T-cell (primary cell): ENCODE results near the gene CFAP299. TPM values are rescaled to one million over a fixed set of nuclear protein-coding genes. Genes with fewer than 3 reads are reported as not detected.
"Not testable (repeated sequence)": the region's sequence is repeated elsewhere in the genome, so short reads cannot be mapped to it uniquely, and the experiment has no call there.

ENCODE experiments used
- ATAC-seq, 4 experiments: fragments of 200-7000 bp in 3 of 4; fragments of 150-1000 bp in 1 of 4; cut with Tn5 transposase; replicated peaks in 1 of 4; 1 replicate in 3 of 4; 2 replicates in 1 of 4; pipeline ENCODE4 v1.10.0; 2021; ENCODE audit warnings: moderate library complexity in 3 of 4, mild to moderate bottlenecking in 2 of 4, moderate number of reproducible peaks in 1 of 4
- CTCF ChIA-PET, 2 donors: fragments of 300-600 bp; sonication (Branson Sonifier 250); formaldehyde crosslinking; loops; one replicate each; lab custom pipeline; 2022; ENCODE audit warnings: antibody characterized with exemption in 2 of 2; lab: Charles Lee
- POLR2A ChIA-PET, 2 donors: fragments of 300-600 bp; sonication (Branson Sonifier 250); formaldehyde crosslinking; loops; one replicate each; lab custom pipeline; 2022; ENCODE audit warnings: antibody characterized with exemption in 2 of 2; lab: Charles Lee
- DNase-seq, 35 experiments: peaks; one replicate each; pipeline versions ENCODE4 v3.0.0 to v3.0.0-alpha.2; 2013 to 2023
- H3K27ac ChIP-seq: one replicate; pipeline ENCODE4 v1.5.1; 2013; ENCODE audit warnings: low read length
- H3K27me3 ChIP-seq, 2 experiments: replicated peaks in 1 of 2; 1 replicate in 1 of 2; 2 replicates in 1 of 2; pipeline versions ENCODE4 v1.6.1 to v1.7.0; 2013; ENCODE audit warnings: low read length in 1 of 2, mixed read lengths in 1 of 2; ENCODE audit not compliant: control insufficient read depth in 2 of 2, insufficient read depth in 2 of 2; ENCODE audit errors: extremely low read depth in 1 of 2
- H3K36me3 ChIP-seq, 2 donors: 1 replicate in 1 of 2; 2 replicates in 1 of 2; pipeline versions ENCODE4 v1.6.1 to v1.7.0; 2013; ENCODE audit warnings: low read length in 1 of 2; ENCODE audit not compliant: control insufficient read depth in 2 of 2, insufficient read depth in 1 of 2; ENCODE audit errors: extremely low read depth in 1 of 2
- H3K4me1 ChIP-seq, 2 experiments: 1 replicate in 1 of 2; 2 replicates in 1 of 2; pipeline versions ENCODE4 v1.6.1 to v1.7.0; 2013; ENCODE audit warnings: low read length in 2 of 2, mixed read lengths in 1 of 2; ENCODE audit not compliant: insufficient read depth in 2 of 2, control insufficient read depth in 1 of 2; ENCODE audit errors: extremely low read depth in 1 of 2
- H3K4me3 ChIP-seq, 2 donors: 1 replicate in 1 of 2; 2 replicates in 1 of 2; pipeline versions ENCODE4 v1.5.1 to v1.7.0; 2013; ENCODE audit warnings: mild to moderate bottlenecking in 2 of 2, low read length in 1 of 2, moderate library complexity in 1 of 2; ENCODE audit not compliant: control insufficient read depth in 1 of 2; ENCODE audit errors: extremely low read depth in 1 of 2
- H3K9me3 ChIP-seq: 2 replicates; pipeline ENCODE4 v1.7.0; 2013
- H3K27ac Mint-ChIP-seq, 2 donors: one replicate each; pipeline ENCODE4 v1.8.0; 2020 to 2021; ENCODE audit warnings: mild to moderate bottlenecking in 2 of 2, mixed read lengths in 2 of 2
- H3K27me3 Mint-ChIP-seq, 2 donors: one replicate each; pipeline ENCODE4 v1.8.0; 2021 to 2022; ENCODE audit warnings: mixed read lengths in 2 of 2
- H3K36me3 Mint-ChIP-seq: one replicate; pipeline ENCODE4 v1.8.0; 2021; ENCODE audit warnings: mixed read lengths
- H3K4me1 Mint-ChIP-seq, 3 donors: one replicate each; pipeline ENCODE4 v1.8.0; 2020 to 2022; ENCODE audit warnings: mixed read lengths in 3 of 3, mild to moderate bottlenecking in 1 of 3
- H3K4me3 Mint-ChIP-seq, 3 donors: one replicate each; pipeline ENCODE4 v1.8.0; 2020 to 2022; ENCODE audit warnings: mild to moderate bottlenecking in 3 of 3, mixed read lengths in 3 of 3, moderate library complexity in 3 of 3
- H3K9me3 Mint-ChIP-seq, 3 donors: one replicate each; pipeline ENCODE4 v1.8.0; 2020 to 2022; ENCODE audit warnings: mixed read lengths in 3 of 3
- WGBS: methylation state at CpG from one replicate; pipeline ENCODE4 v1.1.5; 2013; ENCODE audit warnings: missing lambda C conversion rate; ENCODE audit not compliant: insufficient coverage; 5-methylcytosine and 5-hydroxymethylcytosine counted together
- total RNA-seq, 35 experiments: library from RNA in 6 of 35; stranded (reverse) in 6 of 35; fragments of 120-200 nt in 1 of 35; gene quantifications; one replicate each; pipeline versions ENCODE4 v1.2.1 to v1.2.4 and lab custom pipeline; 2013 to 2026

The CFAP299 gene
- total RNA-seq (under 1 TPM in 1 of 5 donors, not detected in 4; 0.35 TPM), total RNA-seq (lab: John Stamatoyannopoulos, UW) (0 to 0.15 (median 0) reads per million in 29 experiments)
- not detected for total RNA-seq (2013)

DNA sequence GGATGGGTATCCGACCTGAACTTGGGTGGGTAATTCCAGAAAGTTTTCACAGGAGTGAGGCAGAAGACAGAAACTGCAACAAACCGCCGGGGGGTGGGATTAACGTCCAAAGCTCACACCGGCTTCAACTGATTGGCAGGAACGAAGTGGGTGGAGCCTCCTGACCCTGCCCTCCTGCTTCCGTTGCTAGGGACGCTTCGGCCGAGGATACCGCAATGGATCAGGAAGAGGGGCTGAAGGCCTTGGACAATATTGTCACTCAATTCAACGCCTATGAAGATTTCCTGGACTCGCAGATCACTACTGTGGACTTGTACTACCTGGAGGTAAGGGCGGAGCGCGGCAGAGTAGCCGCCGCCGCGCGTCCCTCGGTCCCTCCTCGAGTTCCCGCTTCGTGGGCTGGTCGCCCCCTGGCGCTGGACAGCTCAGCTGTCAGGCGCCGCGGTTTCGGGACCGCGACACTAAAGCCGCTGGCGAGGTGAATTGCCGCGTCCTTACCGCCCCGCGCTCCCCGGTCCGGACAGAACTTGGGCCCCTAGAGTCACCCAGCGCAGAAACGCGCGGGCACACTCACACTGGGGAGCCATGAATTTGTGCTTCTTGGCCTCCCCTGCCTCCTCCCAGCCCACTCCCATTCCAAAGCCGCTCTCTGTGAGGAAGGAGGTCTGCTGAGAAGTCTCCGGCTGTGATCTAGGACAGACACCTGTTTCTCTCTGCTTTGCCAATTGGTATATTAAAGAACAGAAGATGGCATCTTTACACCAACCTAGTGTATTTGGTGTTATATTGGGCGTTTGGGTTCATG, at the start of gene CFAP299:
Gene CFAP299 (plus strand): TSS at position 177 of the 805 bp plus-strand sequence.
- 1% methylated on average over 43 of the region's 49 CpGs for WGBS

DNA sequence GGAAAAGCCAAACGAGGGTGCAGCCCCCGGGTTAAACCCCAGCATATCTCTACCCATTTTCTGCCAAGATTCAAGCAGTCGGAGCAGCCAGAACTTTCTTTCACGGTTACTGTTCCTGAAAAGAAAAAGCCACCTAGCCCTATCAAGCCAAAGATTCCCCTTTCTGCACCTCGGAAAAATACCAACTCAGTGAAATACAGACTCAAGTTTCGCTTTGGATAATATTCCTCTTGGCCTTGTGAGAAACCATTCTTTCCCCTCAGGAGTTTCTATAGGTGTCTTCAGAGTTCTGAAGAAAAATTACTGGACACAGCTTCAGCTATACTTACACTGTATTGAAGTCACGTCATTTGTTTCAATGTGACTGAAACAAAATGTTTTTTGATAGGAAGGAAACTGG, 49.1 kb upstream of the CFAP299 start:
- ChIA-PET CTCF (no interaction called here), POLR2A (no interaction called here)
- Mint-ChIP-seq H3K36me3 (no peaks in the 10 kb centered on the region), H3K27ac (no peak overlapping the region), H3K4me3 (no peak overlapping the region), H3K27me3 (peaks cover 8% of the 10 kb centered on the region in 2 donors), H3K4me1 (no peaks in the 10 kb centered on the region), H3K9me3 (no peaks in the 10 kb centered on the region)
- Histone ChIP-seq H3K4me3 (no peak overlapping the region), H3K9me3 (no peaks in the 10 kb centered on the region), H3K27me3 (no peaks in the 10 kb centered on the region), H3K4me1 (no peaks in the 10 kb centered on the region), H3K36me3 (no peaks in the 10 kb centered on the region), H3K27ac (no peak overlapping the region)
- 81% methylated on average over 2 of the region's 7 CpGs for WGBS
- no peak for DNase-seq
- ATAC-seq: no peak

More for the DNA sequence above, at the start of gene CFAP299:
- Histone ChIP-seq H3K9me3 (no peaks in the 10 kb centered on the region), H3K4me3 (peak within 1 kb of the TSS; percentile 51 to 93), H3K27me3 (peaks cover 0 to 20% of the 10 kb centered on the region in 2 experiments), H3K27ac (no peak within 1 kb of the TSS), H3K4me1 (peaks cover 2 to 12% of the 10 kb centered on the region in 2 experiments), H3K36me3 (no peaks in the 10 kb centered on the region)
- ChIA-PET CTCF (no interaction called here), POLR2A (interaction anchor here in 1 of 2 donors (0.7 kb wide), 1 partner anchor 451 kb away, joined by 3 read pairs; no protein-coding TSS in a partner anchor)
- Mint-ChIP-seq H3K27me3 (peaks cover 5 to 34% of the 10 kb centered on the region in 2 donors), H3K4me3 (peak within 1 kb of the TSS; percentile 75 to 89 (median 80)), H3K36me3 (no peaks in the 10 kb centered on the region), H3K9me3 (no peaks in the 10 kb centered on the region), H3K27ac (no peak within 1 kb of the TSS), H3K4me1 (peaks cover 8 to 15% (median 14%) of the 10 kb centered on the region in 3 donors)
- ATAC-seq (peak; percentile 68 to 90 (median 82)), DNase-seq (peak in 33 of 35 experiments; percentile 14 to 58 (median 31))

DNA sequence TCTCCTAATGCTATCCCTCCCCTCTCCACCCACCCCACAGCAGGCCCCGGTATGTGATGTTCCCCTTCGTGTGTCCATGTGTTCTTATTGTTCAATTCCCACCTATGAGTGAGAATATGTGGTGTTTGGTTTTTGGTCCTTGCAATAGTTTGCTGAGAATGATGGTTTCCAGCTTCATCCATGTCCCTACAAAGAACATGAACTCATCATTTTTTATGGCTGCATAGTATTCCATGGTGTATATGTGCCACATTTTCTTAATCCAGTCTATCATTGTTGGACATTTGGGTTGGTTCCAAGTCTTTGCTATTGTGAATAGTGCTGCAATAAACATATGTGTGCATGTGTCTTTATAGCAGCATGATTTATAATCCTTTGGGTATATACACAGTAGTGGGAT, 44.9 kb upstream of the CFAP299 start:
- H3K9me3 Mint-ChIP-seq, H3K36me3 Mint-ChIP-seq, ATAC-seq, H3K9me3 ChIP-seq, H3K4me1 Mint-ChIP-seq, H3K4me3 Mint-ChIP-seq, H3K27ac Mint-ChIP-seq, CTCF ChIA-PET, DNase-seq, H3K36me3 ChIP-seq, H3K27me3 ChIP-seq, H3K4me3 ChIP-seq, H3K4me1 ChIP-seq, H3K27ac ChIP-seq: not testable (repeated sequence)
- peaks cover 5 to 14% of the 10 kb centered on the region in 2 donors for H3K27me3 Mint-ChIP-seq
- WGBS: no CpG with 5 or more reads among the region's 2 CpGs
- POLR2A ChIA-PET: interaction anchor here in 1 of 2 donors (0.7 kb wide), 1 partner anchor 10 kb away, joined by 7 read pairs; no protein-coding TSS in a partner anchor

DNA sequence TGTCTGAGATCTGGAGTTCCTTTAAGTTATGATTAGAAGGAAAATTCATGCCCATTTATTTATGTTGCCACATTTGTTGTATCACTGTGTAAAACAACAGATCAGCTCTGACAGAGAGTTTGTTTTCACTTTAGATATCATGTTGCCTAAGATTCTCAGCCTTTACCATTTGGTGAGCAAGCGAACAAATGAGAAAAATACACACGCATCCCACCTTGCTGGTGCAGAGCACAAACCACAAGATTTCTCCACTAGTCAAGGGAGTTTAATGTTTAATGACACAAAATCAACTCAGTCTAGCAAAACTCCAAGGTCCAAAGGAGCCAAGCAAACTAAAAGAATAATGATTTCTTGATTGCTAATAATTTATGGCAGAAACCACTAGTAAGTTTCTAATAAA, 41.3 kb upstream of the CFAP299 start:
- no peaks in the 10 kb centered on the region for H3K4me1 Mint-ChIP-seq
- ChIA-PET POLR2A (no interaction called here), CTCF (interaction anchor here in 1 of 2 donors (0.5 kb wide), 1 partner anchor 50 kb away, joined by 5 read pairs; no protein-coding TSS in a partner anchor)
- Histone ChIP-seq H3K4me3 (no peak overlapping the region), H3K27ac (no peak overlapping the region), H3K36me3 (no peaks in the 10 kb centered on the region), H3K4me1 (no peaks in the 10 kb centered on the region), H3K27me3 (no peaks in the 10 kb centered on the region), H3K9me3 (no peaks in the 10 kb centered on the region)
- WGBS: no CpG with 5 or more reads among the region's 2 CpGs
- no peak overlapping the region for H3K4me3 Mint-ChIP-seq
- no peak for ATAC-seq
- H3K36me3 Mint-ChIP-seq: no peaks in the 10 kb centered on the region
- no peak overlapping the region for H3K27ac Mint-ChIP-seq
- peaks cover 4 to 14% of the 10 kb centered on the region in 2 donors for H3K27me3 Mint-ChIP-seq
- no peak for DNase-seq
- no peaks in the 10 kb centered on the region for H3K9me3 Mint-ChIP-seq

DNA sequence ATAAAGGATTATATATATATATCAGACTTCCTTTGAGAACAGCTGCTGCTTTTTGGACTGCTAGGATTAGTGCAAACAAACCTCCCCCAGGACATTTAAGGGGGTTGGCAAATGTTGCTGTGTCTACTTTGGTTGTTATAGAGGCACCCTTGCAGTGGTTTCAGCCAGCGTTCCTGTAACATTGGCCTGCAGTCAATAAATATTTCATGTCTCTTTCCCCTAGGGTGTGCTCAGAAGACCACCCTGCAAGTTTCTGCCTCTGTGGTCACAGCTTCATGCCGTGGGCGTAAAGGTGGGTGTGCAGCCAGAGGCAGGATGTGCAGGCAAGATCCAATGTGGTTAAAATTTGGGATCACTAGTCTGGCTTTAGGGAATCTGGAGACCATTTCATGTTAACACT, 40.2 kb upstream of the CFAP299 start:
- H3K4me3 Mint-ChIP-seq: no peak overlapping the region

DNA sequence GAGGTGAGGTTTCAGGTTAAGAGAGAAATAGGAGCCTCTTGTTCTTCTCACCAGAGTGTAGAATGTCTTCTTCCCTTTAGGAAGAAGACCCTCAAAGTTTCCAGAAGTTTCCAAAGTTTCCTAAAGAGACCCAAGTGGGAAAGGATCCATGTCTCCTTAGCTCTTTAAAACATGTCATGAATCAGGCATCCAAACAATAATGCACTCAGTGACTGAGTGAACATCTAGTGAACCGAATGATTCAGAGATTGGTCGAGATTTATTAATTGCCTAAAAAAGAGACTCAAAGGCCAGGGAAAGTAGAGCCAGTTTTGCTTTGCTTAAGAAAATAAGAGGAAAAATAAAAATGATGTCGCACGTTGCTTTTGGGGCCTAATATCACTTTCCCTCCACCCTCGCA, 39.7 kb upstream of the CFAP299 start:
- no peak overlapping the region for H3K4me3 ChIP-seq

More for the DNA sequence above, 40.2 kb upstream of the CFAP299 start:
- H3K36me3 Mint-ChIP-seq: no peaks in the 10 kb centered on the region
- H3K9me3 Mint-ChIP-seq: no peaks in the 10 kb centered on the region
- no peaks in the 10 kb centered on the region for H3K4me1 ChIP-seq
- no peaks in the 10 kb centered on the region for H3K27me3 ChIP-seq
- no peaks in the 10 kb centered on the region for H3K4me1 Mint-ChIP-seq
- H3K36me3 ChIP-seq: no peaks in the 10 kb centered on the region
- WGBS: 100% methylated on average over 2 of the region's 3 CpGs
- H3K9me3 ChIP-seq: no peaks in the 10 kb centered on the region
- ChIA-PET POLR2A (no interaction called here), CTCF (no interaction called here)
- no peak overlapping the region for H3K4me3 ChIP-seq
- no peak for ATAC-seq
- no peak for DNase-seq
- peaks cover 4 to 16% of the 10 kb centered on the region in 2 donors for H3K27me3 Mint-ChIP-seq
- no peak overlapping the region for H3K27ac ChIP-seq
- no peak overlapping the region for H3K27ac Mint-ChIP-seq

More for the DNA sequence above, 39.7 kb upstream of the CFAP299 start:
- Histone ChIP-seq H3K4me1 (no peaks in the 10 kb centered on the region), H3K9me3 (no peaks in the 10 kb centered on the region), H3K27ac (no peak overlapping the region), H3K27me3 (no peaks in the 10 kb centered on the region), H3K36me3 (no peaks in the 10 kb centered on the region)
- H3K9me3 Mint-ChIP-seq: no peaks in the 10 kb centered on the region
- no peaks in the 10 kb centered on the region for H3K4me1 Mint-ChIP-seq
- POLR2A ChIA-PET: no interaction called here
- CTCF ChIA-PET: no interaction called here
- H3K27ac Mint-ChIP-seq: no peak overlapping the region
- H3K4me3 Mint-ChIP-seq: no peak overlapping the region
- WGBS: no CpG with 5 or more reads among the region's 5 CpGs
- no peak for DNase-seq
- peaks cover 4 to 18% of the 10 kb centered on the region in 2 donors for H3K27me3 Mint-ChIP-seq
- H3K36me3 Mint-ChIP-seq: no peaks in the 10 kb centered on the region
- ATAC-seq: no peak
